Parathyroid adenoma (tissue), 2 donors: Measurements from ENCODE around the gene ZNF528.
A peak's percentile ranks its signal among the peaks of the same experiment; 100 is the strongest.

Source experiments
- H2AFZ ChIP-seq: fragments of 300-600 bp; sonication (generic); one replicate; pipeline ENCODE4 v1.7.0; 2017; ENCODE audit warnings: antibody characterized with exemption, mild to moderate bottlenecking
- H3K27ac ChIP-seq: fragments of 300-600 bp; sonication (generic); one replicate; pipeline ENCODE4 v1.7.0; 2017
- H3K27me3 ChIP-seq: fragments of 300-600 bp; sonication (generic); one replicate; pipeline ENCODE4 v1.7.0; 2017; ENCODE audit warnings: low read length; ENCODE audit not compliant: control insufficient read depth, insufficient read depth
- H3K36me3 ChIP-seq: fragments of 300-600 bp; sonication (generic); one replicate; pipeline ENCODE4 v1.7.0; 2017; ENCODE audit warnings: low read length; ENCODE audit not compliant: control insufficient read depth, insufficient read depth
- H3K4me1 ChIP-seq: fragments of 300-600 bp; sonication (generic); one replicate; pipeline ENCODE4 v1.7.0; 2017; ENCODE audit warnings: control low read depth
- H3K4me2 ChIP-seq: fragments of 300-600 bp; sonication (generic); one replicate; pipeline ENCODE4 v1.7.0; 2017; ENCODE audit warnings: low read length
- H3K4me3 ChIP-seq: fragments of 300-600 bp; sonication (generic); one replicate; pipeline ENCODE4 v1.7.0; 2017; ENCODE audit warnings: low read depth, low read length
- H3K79me2 ChIP-seq: fragments of 300-600 bp; sonication (generic); one replicate; pipeline ENCODE4 v1.7.0; 2017; ENCODE audit warnings: control low read depth
- H3K9ac ChIP-seq: fragments of 300-600 bp; sonication (generic); one replicate; pipeline ENCODE4 v1.7.0; 2017; ENCODE audit warnings: mild to moderate bottlenecking
- H3K9me3 ChIP-seq: fragments of 300-600 bp; sonication (generic); one replicate; pipeline ENCODE4 v1.7.0; 2017; ENCODE audit warnings: low read length; ENCODE audit not compliant: control insufficient read depth
- CTCF ChIP-seq: fragments of 300-600 bp; sonication (generic); IDR thresholded peaks from one replicate; pipeline ENCODE4 v1.7.0; 2017; ENCODE audit warnings: antibody characterized with exemption, mild to moderate bottlenecking
- donor health status: primary hyperparathyroidism.

Gene ZNF528

GRCh38 chr19:52397310-52398080 is at the start of gene ZNF528:
Gene ZNF528, plus strand, starts transcription at chr19:52397849. Its CDS starts 4,165 bp downstream, at chr19:52402014.
- peak within 1 kb of the TSS; percentile 56 for H3K9ac ChIP-seq
- H3K27me3 ChIP-seq: no peaks in the 10 kb centered on the region
- no peaks in the 10 kb centered on the region for H3K9me3 ChIP-seq
- H3K4me1 ChIP-seq: peaks cover 3% of the 10 kb centered on the region
- peak within 1 kb of the TSS; percentile 74 for H3K27ac ChIP-seq
- H3K4me3 ChIP-seq: peak within 1 kb of the TSS; percentile 63
- H3K36me3 ChIP-seq: no peaks in the 10 kb centered on the region
- peaks cover 3% of the 10 kb centered on the region for H3K79me2 ChIP-seq
- peak within 1 kb of the TSS; percentile 97 for H2AFZ ChIP-seq
- H3K4me2 ChIP-seq: peak within 1 kb of the TSS; percentile 84
- no peak for TF ChIP-seq CTCF

GRCh38 chr19:52351512-52351911 is 46.1 kb upstream of the ZNF528 start:
- Histone ChIP-seq H3K4me3 (no peak overlapping the region), H3K27ac (no peak overlapping the region), H3K27me3 (no peaks in the 10 kb centered on the region), H3K9ac (no peak overlapping the region), H3K4me1 (no peaks in the 10 kb centered on the region), H3K9me3 (no peaks in the 10 kb centered on the region), H3K36me3 (no peaks in the 10 kb centered on the region), H3K4me2 (no peak overlapping the region), H3K79me2 (no peaks in the 10 kb centered on the region), H2AFZ (no peak overlapping the region)
- TF ChIP-seq CTCF: no peak

GRCh38 chr19:52366414-52366824 is 31.2 kb upstream of the ZNF528 start:
- Histone ChIP-seq H3K27ac (no peak overlapping the region), H2AFZ (no peak overlapping the region), H3K79me2 (no peaks in the 10 kb centered on the region), H3K9me3 (peaks cover 5% of the 10 kb centered on the region), H3K4me1 (no peaks in the 10 kb centered on the region), H3K36me3 (peaks cover 13% of the 10 kb centered on the region), H3K4me3 (no peak overlapping the region), H3K9ac (no peak overlapping the region), H3K4me2 (no peak overlapping the region), H3K27me3 (no peaks in the 10 kb centered on the region)
- no peak for TF ChIP-seq CTCF

GRCh38 chr19:52369559-52370340 is 27.9 kb upstream of the ZNF528 start, which contains the start of gene ZNF880:
Gene ZNF880, plus strand, starts transcription at chr19:52369923. Its CDS starts 43 bp downstream, at chr19:52369966.
- Histone ChIP-seq H3K36me3 (peaks cover 13% of the 10 kb centered on the region), H3K9me3 (peaks cover 5% of the 10 kb centered on the region)

More at GRCh38 chr19:52369559-52370340, 27.9 kb upstream of the ZNF528 start, which contains the start of gene ZNF880:
- Histone ChIP-seq H3K4me2 (peak within 1 kb of the TSS; percentile 86), H3K4me1 (no peaks in the 10 kb centered on the region), H3K27ac (peak within 1 kb of the TSS; percentile 83), H3K9ac (no peak within 1 kb of the TSS), H2AFZ (peak within 1 kb of the TSS; percentile 43), H3K79me2 (no peaks in the 10 kb centered on the region), H3K4me3 (peak within 1 kb of the TSS; percentile 90), H3K27me3 (no peaks in the 10 kb centered on the region)
- no peak for TF ChIP-seq CTCF
